Measurements from ENCODE around the gene DYDC2.

Gene DYDC2

GRCh38 chr10:80372675-80373074, 16.1 kb downstream of the DYDC2 start:
- DNase-seq = no peak

GRCh38 chr10:80373502-80373901, 16.9 kb downstream of the DYDC2 start:
- DNase-seq = no peak

GRCh38 chr10:80379701-80380100, 23.1 kb downstream of the DYDC2 start:
- no peak for DNase-seq

- no peak for DNase-seq
These were observed 23.6 kb downstream of the DYDC2 start for GRCh38 chr10:80380185-80380584.

- no peak for DNase-seq
These were observed 26.4 kb downstream of the DYDC2 start for GRCh38 chr10:80382989-80383388.

GRCh38 chr10:80390740-80391139, 34.2 kb downstream of the DYDC2 start:
- no peak for DNase-seq

GRCh38 chr10:80392250-80392649, 35.7 kb downstream of the DYDC2 start:
- no peak for DNase-seq

- no peak for DNase-seq
These were observed 37.9 kb downstream of the DYDC2 start for GRCh38 chr10:80394358-80394916.

- no peak for DNase-seq
These were observed 40.4 kb downstream of the DYDC2 start for GRCh38 chr10:80397014-80397413.

- no peak for DNase-seq
These were observed 43.7 kb downstream of the DYDC2 start for GRCh38 chr10:80400136-80400804.

- no peak for DNase-seq
These were observed 48.5 kb downstream of the DYDC2 start for GRCh38 chr10:80405035-80405434.

- no peak for DNase-seq
These were observed 49.0 kb downstream of the DYDC2 start for GRCh38 chr10:80405626-80406025.

GRCh38 chr10:80406204-80406603, 49.6 kb downstream of the DYDC2 start:
- no peak for DNase-seq

GRCh38 chr10:80407812-80408241, 51.2 kb downstream of the DYDC2 start:
- peak; percentile 79 for DNase-seq

- DNase-seq = peak; percentile 93
These were observed 51.9 kb downstream of the DYDC2 start, which contains the start of gene PRXL2A for GRCh38 chr10:80408242-80409101. Gene PRXL2A (plus strand): TSS chr10:80408551. CDS start chr10:80420468, 11,917 bp downstream.

- DNase-seq = no peak
These were observed 52.5 kb downstream of the DYDC2 start for GRCh38 chr10:80409121-80409520.

GRCh38 chr10:80410122-80410521, 53.5 kb downstream of the DYDC2 start:
- no peak for DNase-seq

GRCh38 chr10:80410578-80411145, 54.1 kb downstream of the DYDC2 start:
- DNase-seq = no peak

GRCh38 chr10:80411267-80411668, 54.7 kb downstream of the DYDC2 start:
- DNase-seq = no peak

- no peak for DNase-seq
These were observed 55.2 kb downstream of the DYDC2 start for GRCh38 chr10:80411681-80412220.

GRCh38 chr10:80412486-80412885, 55.9 kb downstream of the DYDC2 start:
- DNase-seq = no peak

GRCh38 chr10:80413271-80413996, 56.9 kb downstream of the DYDC2 start:
- no peak for DNase-seq
